SK-N-SH (cell line): ENCODE measurements around the gene ADAMTS17.

Experiments
- CTCF ChIP-seq: fragments of 200-600 bp; sonication (generic); IDR thresholded peaks from 2 replicates; pipeline ENCODE4 v1.6.1; 2017; ENCODE audit warnings: antibody characterized with exemption, mild to moderate bottlenecking, moderate library complexity
- EP300 ChIP-seq, 2 experiments: IDR thresholded peaks; 2 replicates each; pipeline versions ENCODE4 v1.4.0 to v1.6.1; 2012; ENCODE audit warnings: borderline replicate concordance in 1 of 2, low read depth in 1 of 2, low read length in 1 of 2
- EZH2phosphoT487 ChIP-seq: fragments of 200-600 bp; sonication (generic); IDR thresholded peaks from 2 replicates; pipeline ENCODE4 v1.6.1; 2017; ENCODE audit warnings: low read depth, mixed run types, mild to moderate bottlenecking, antibody characterized with exemption, moderate library complexity, borderline replicate concordance
- FOXJ3 ChIP-seq: sonication (generic); formaldehyde crosslinking; IDR thresholded peaks from 2 replicates; pipeline ENCODE4 v1.5.1; 2020; ENCODE audit warnings: mild to moderate bottlenecking, missing genetic modification reagents
- FOXM1 ChIP-seq: IDR thresholded peaks from 2 replicates; pipeline ENCODE4 v1.4.0; 2012; ENCODE audit warnings: low read depth, mild to moderate bottlenecking
- GABPA ChIP-seq: IDR thresholded peaks from 2 replicates; pipeline ENCODE4 v1.4.0; 2012; ENCODE audit warnings: low read depth, mild to moderate bottlenecking
- IRF3 ChIP-seq: fragments of 150-350 bp; IDR thresholded peaks from 2 replicates; pipeline ENCODE4 v1.6.1; 2016; ENCODE audit warnings: mild to moderate bottlenecking, low read depth, low read length
- MAX ChIP-seq: IDR thresholded peaks from 2 replicates; pipeline ENCODE4 v1.4.0; 2012; ENCODE audit warnings: low read depth
- PBX3 ChIP-seq: IDR thresholded peaks from 2 replicates; pipeline ENCODE4; 2012
- RCOR1 ChIP-seq: fragments of 150-350 bp; IDR thresholded peaks from 2 replicates; pipeline ENCODE4 v1.6.1; 2017; ENCODE audit warnings: antibody characterized with exemption, low read length
- REST ChIP-seq: IDR thresholded peaks from 2 replicates; pipeline ENCODE4 v1.6.1; 2012; ENCODE audit warnings: mild to moderate bottlenecking, low read depth, low read length, moderate library complexity
- RFX5 ChIP-seq: IDR thresholded peaks from 2 replicates; pipeline ENCODE4 v1.6.1; 2012; ENCODE audit warnings: mild to moderate bottlenecking, improper control_type of control experiment, low read length
- SMC3 ChIP-seq: IDR thresholded peaks from 2 replicates; pipeline ENCODE4 v1.6.1; 2012; ENCODE audit warnings: low read depth, low read length, improper control_type of control experiment
- YY1 ChIP-seq: IDR thresholded peaks from 2 replicates; pipeline ENCODE4 v1.4.0; 2012; ENCODE audit warnings: low read depth, mild to moderate bottlenecking

GRCh38 chr15:100034191-100034590 is 307.6 kb downstream of the ADAMTS17 start:
- no peak for TF ChIP-seq CTCF
- no peak for TF ChIP-seq RCOR1
- TF ChIP-seq PBX3: no peak
- no peak for TF ChIP-seq SMC3
- no peak for TF ChIP-seq RFX5
- TF ChIP-seq EP300 (IDR thresholded peaks at IDR 0.05; ENCODE audit: borderline replicate concordance in 1 of 2, low read depth in 1 of 2, low read length in 1 of 2): no peak
- TF ChIP-seq MAX: no peak
- no peak for TF ChIP-seq IRF3
- TF ChIP-seq GABPA: no peak
- TF ChIP-seq FOXJ3 (CRISPR knock-in tag): no peak
- TF ChIP-seq REST: no peak
- no peak for TF ChIP-seq FOXM1
- TF ChIP-seq EZH2phosphoT487: no peak
- TF ChIP-seq YY1: no peak
